H1 (cell line): Measurements from ENCODE around the gene RCC2. TPM values are rescaled to one million over a fixed set of nuclear protein-coding genes. Genes with fewer than 3 reads are reported as not detected.

ENCODE experiments used
- CTCF ChIA-PET: fragments of 300-600 bp; sonication (Branson Sonifier 250); formaldehyde crosslinking; loops from one replicate; lab custom pipeline; 2021; ENCODE audit not compliant: partially characterized antibody; lab: Charles Lee
- POLR2A ChIA-PET: fragments of 300-600 bp; sonication (Branson Sonifier 250); formaldehyde crosslinking; loops from one replicate; lab custom pipeline; 2021; ENCODE audit warnings: inconsistent platforms; ENCODE audit not compliant: partially characterized antibody; lab: Charles Lee
- DNase-seq, 2 experiments: peaks; one replicate each; pipeline versions ENCODE4 v3.0.0 to v3.0.0-alpha.2; 2010 to 2022; ENCODE audit warnings: low spot score in 2 of 2, low read depth in 1 of 2, mixed read lengths in 1 of 2
- FAIRE-seq: peaks from 2 replicates; lab custom pipeline; 2011; peaks lifted over from hg19 to GRCh38; lab: Jason Lieb, UNC
- H2AFZ ChIP-seq: 2 replicates; pipeline ENCODE4 v1.8.1; 2012; ENCODE audit warnings: low read length, inconsistent platforms
- H2AK5ac ChIP-seq: 2 replicates; pipeline ENCODE4 v1.6.1; 2013; ENCODE audit warnings: low read depth, low read length
- H2BK120ac ChIP-seq: replicated peaks from 2 replicates; pipeline ENCODE3; 2013; ENCODE audit warnings: low read depth, low read length, inconsistent platforms
- H2BK12ac ChIP-seq: 2 replicates; pipeline ENCODE4 v1.6.1; 2013; ENCODE audit warnings: low read depth, low read length
- H2BK15ac ChIP-seq: 2 replicates; pipeline ENCODE4 v1.6.1; 2013; ENCODE audit warnings: low read length
- H2BK20ac ChIP-seq: 2 replicates; pipeline ENCODE4 v1.6.1; 2013; ENCODE audit warnings: low read length
- H2BK5ac ChIP-seq: 2 replicates; pipeline ENCODE4 v1.6.1; 2013; ENCODE audit warnings: low read depth, low read length
- H3K14ac ChIP-seq: 2 replicates; pipeline ENCODE4 v1.6.1; 2013; ENCODE audit warnings: inconsistent platforms; ENCODE audit not compliant: insufficient read length
- H3K18ac ChIP-seq: 2 replicates; pipeline ENCODE4 v1.6.1; 2013; ENCODE audit warnings: low read length; ENCODE audit errors: extremely low read depth
- H3K23ac ChIP-seq: 2 replicates; pipeline ENCODE4 v1.6.1; 2013; ENCODE audit warnings: inconsistent platforms; ENCODE audit not compliant: insufficient read length
- H3K23me2 ChIP-seq: 2 replicates; pipeline ENCODE4 v1.6.1; 2013; ENCODE audit warnings: low read depth, low read length
- H3K27ac ChIP-seq: 2 replicates; pipeline ENCODE4 v1.6.1; 2011; ENCODE audit warnings: low read depth, low read length, inconsistent platforms
- H3K27me3 ChIP-seq, 4 experiments: replicated peaks in 1 of 4; 1 replicate in 1 of 4; 2 replicates in 3 of 4; pipeline versions ENCODE4 v1.6.1 to v1.8.1; 2011 to 2013; ENCODE audit warnings: low read length in 3 of 4, mild to moderate bottlenecking in 3 of 4, inconsistent platforms in 2 of 4, mixed read lengths in 2 of 4, moderate library complexity in 1 of 4; ENCODE audit not compliant: control insufficient read depth in 3 of 4, insufficient read depth in 3 of 4; ENCODE audit errors: extremely low read depth in 1 of 4
- H3K36me3 ChIP-seq, 4 experiments: 2 replicates each; pipeline versions ENCODE4 v1.6.1 to v1.8.1; 2011 to 2013; ENCODE audit warnings: mild to moderate bottlenecking in 4 of 4, low read length in 3 of 4, moderate library complexity in 2 of 4, control low read depth in 1 of 4, inconsistent platforms in 1 of 4; ENCODE audit not compliant: insufficient read depth in 4 of 4, control insufficient read depth in 2 of 4
- H3K4ac ChIP-seq: replicated peaks from 2 replicates; pipeline ENCODE3; 2013; ENCODE audit warnings: low read length, low read depth, mixed read lengths, inconsistent platforms; ENCODE audit not compliant: insufficient read length
- H3K4me1 ChIP-seq, 4 experiments: replicated peaks in 1 of 4; 1 replicate in 1 of 4; 2 replicates in 3 of 4; pipeline versions ENCODE4 v1.6.1 to v1.8.1; 2011 to 2013; ENCODE audit warnings: low read length in 3 of 4, inconsistent platforms in 2 of 4, mixed read lengths in 1 of 4; ENCODE audit not compliant: insufficient read depth in 4 of 4, control insufficient read depth in 3 of 4
- H3K4me2 ChIP-seq, 2 experiments: 2 replicates each; pipeline versions ENCODE4 v1.6.1 to v1.8.1; 2011 to 2013; ENCODE audit warnings: low read depth in 2 of 2, low read length in 2 of 2, control low read depth in 1 of 2, inconsistent platforms in 1 of 2, mild to moderate bottlenecking in 1 of 2; ENCODE audit not compliant: insufficient read depth in 1 of 2
- H3K4me3 ChIP-seq, 4 experiments: fragments of 200-600, 300-600 bp in 1 of 4; sonication (generic), shearing (Covaris generic), sonication (Bioruptor Twin) in 1 of 4; 2 replicates each; pipeline versions ENCODE4 v1.5.1 to v1.8.1; 2011 to 2016; ENCODE audit warnings: low read length in 4 of 4, low read depth in 3 of 4, control low read depth in 2 of 4, inconsistent platforms in 2 of 4, mild to moderate bottlenecking in 2 of 4, mixed read lengths in 1 of 4, moderate library complexity in 1 of 4; ENCODE audit not compliant: insufficient read depth in 2 of 4; ENCODE audit errors: extremely low read depth in 1 of 4
- H3K56ac ChIP-seq: replicated peaks from 2 replicates; pipeline ENCODE3; 2013; ENCODE audit warnings: low read depth, mild to moderate bottlenecking, mixed read lengths, low read length, inconsistent platforms; ENCODE audit not compliant: insufficient read length
- H3K79me1 ChIP-seq: 2 replicates; pipeline ENCODE4 v1.6.1; 2013; ENCODE audit warnings: low read depth, low read length, control low read depth
- H3K79me2 ChIP-seq, 2 experiments: 2 replicates each; pipeline versions ENCODE4 v1.6.1 to v1.8.1; 2012 to 2013; ENCODE audit warnings: low read length in 2 of 2, mild to moderate bottlenecking in 2 of 2, inconsistent platforms in 1 of 2; ENCODE audit not compliant: insufficient read depth in 2 of 2, control insufficient read depth in 1 of 2
- H3K9ac ChIP-seq, 4 experiments: replicated peaks in 1 of 4; 1 replicate in 1 of 4; 2 replicates in 3 of 4; pipeline versions ENCODE4 v1.6.1 to v1.8.1; 2011 to 2013; ENCODE audit warnings: low read depth in 3 of 4, low read length in 3 of 4, control low read depth in 2 of 4, mild to moderate bottlenecking in 2 of 4, moderate library complexity in 2 of 4, inconsistent platforms in 1 of 4; ENCODE audit errors: extremely low read depth in 1 of 4
- H3K9me3 ChIP-seq, 2 experiments: 2 replicates each; pipeline versions ENCODE4 v1.6.1 to v1.8.1; 2012 to 2013; ENCODE audit warnings: mild to moderate bottlenecking in 2 of 2, moderate library complexity in 2 of 2, control low read depth in 1 of 2, inconsistent platforms in 1 of 2, low read depth in 1 of 2, low read length in 1 of 2, mixed read lengths in 1 of 2; ENCODE audit not compliant: insufficient read depth in 2 of 2
- H4K20me1 ChIP-seq, 2 experiments: replicated peaks in 1 of 2; 2 replicates each; pipeline versions ENCODE3 to v1.8.1; 2011 to 2013; ENCODE audit warnings: inconsistent platforms in 2 of 2, low read length in 2 of 2, mild to moderate bottlenecking in 1 of 2; ENCODE audit not compliant: insufficient read depth in 2 of 2, control insufficient read depth in 1 of 2
- H4K5ac ChIP-seq: 2 replicates; pipeline ENCODE4 v1.6.1; 2013; ENCODE audit warnings: low read length, low read depth, mixed read lengths, inconsistent platforms; ENCODE audit not compliant: insufficient read length
- H4K8ac ChIP-seq: 2 replicates; pipeline ENCODE4 v1.8.0; 2013; ENCODE audit warnings: mild to moderate bottlenecking, moderate library complexity, low read length, inconsistent platforms; ENCODE audit not compliant: insufficient read depth; ENCODE audit errors: extremely low read depth
- H4K91ac ChIP-seq: replicated peaks from 2 replicates; pipeline ENCODE3; 2013; ENCODE audit warnings: low read length, mixed read lengths, inconsistent platforms; ENCODE audit not compliant: insufficient read length
- BRCA1 ChIP-seq: IDR thresholded peaks from 2 replicates; pipeline ENCODE4 v1.6.1; 2012; ENCODE audit warnings: low read depth, low read length, improper control_type of control experiment
- CREB1 ChIP-seq: IDR thresholded peaks from 2 replicates; pipeline ENCODE4 v1.6.1; 2012; ENCODE audit warnings: inconsistent platforms
- KDM1A ChIP-seq: fragments of 200-600, 300-600 bp; sonication (generic); IDR thresholded peaks from 2 replicates; pipeline ENCODE4 v1.7.1; 2016; ENCODE audit warnings: mild to moderate bottlenecking, low read length, borderline replicate concordance
- MAX ChIP-seq: IDR thresholded peaks from 2 replicates; pipeline ENCODE4 v1.6.1; 2012; ENCODE audit warnings: inconsistent platforms
- POLR2A ChIP-seq, 2 experiments: IDR thresholded peaks; 1 replicate in 1 of 2; 2 replicates in 1 of 2; pipeline ENCODE4 v1.6.1; 2011; ENCODE audit warnings: low read depth in 2 of 2, low read length in 2 of 2, mild to moderate bottlenecking in 2 of 2; ENCODE audit errors: control extremely low read depth in 1 of 2
- SIN3A ChIP-seq, 2 experiments: IDR thresholded peaks in 1 of 2; conservative IDR thresholded peaks in 1 of 2; 2 replicates each; pipeline ENCODE4 v1.6.1; 2011 to 2012; ENCODE audit warnings: low read length in 2 of 2, improper control_type of control experiment in 1 of 2, low read depth in 1 of 2, mild to moderate bottlenecking in 1 of 2
- TAF1 ChIP-seq: IDR thresholded peaks from 2 replicates; pipeline ENCODE4 v1.6.1; 2011; ENCODE audit warnings: mild to moderate bottlenecking, low read depth, low read length
- USF2 ChIP-seq: IDR thresholded peaks from 2 replicates; pipeline ENCODE4 v1.6.1; 2011; ENCODE audit warnings: low read length, improper control_type of control experiment
- WGBS, 2 experiments: shearing (Covaris generic) in 1 of 2; methylation state at CpG; one replicate each; pipeline versions ENCODE4 v1.1.6 to v1.1.7; 2013 to 2015; ENCODE audit warnings: low lambda C conversion rate in 2 of 2, mixed read lengths in 2 of 2, inconsistent platforms in 1 of 2, low coverage in 1 of 2, missing lambda C conversion rate in 1 of 2; ENCODE audit not compliant: insufficient replicate concordance in 2 of 2, insufficient coverage in 1 of 2, insufficient read length in 1 of 2; ENCODE audit errors: extremely low coverage in 1 of 2, missing lambda C conversion rate in 1 of 2; 5-methylcytosine and 5-hydroxymethylcytosine counted together
- polyA plus RNA-seq, 7 experiments: library from polyadenylated mRNA; depleted of rRNA in 3 of 7; stranded (reverse) in 5 of 7; unstranded in 2 of 7; fragments of >200 nt in 5 of 7; fragments of 200-250 nt in 2 of 7; gene quantifications; 1 replicate in 5 of 7; 2 replicates in 1 of 7; 4 replicates in 1 of 7; pipeline versions ENCODE4 v1.2.1 to v1.2.3, GENCODE V29; 2011 to 2013; ENCODE audit warnings: missing spikeins in 2 of 7, mixed read lengths in 2 of 7
- total RNA-seq: library from RNA; stranded (reverse); fragmentation: NEBNext Ultra II Directional; extraction: Animal tissue kit (Norgen Biotek cat#: 25700); gene quantifications from 2 replicates; pipeline ENCODE4 v1.2.1, GENCODE V29; 2021

The RCC2 gene
- total and polyA plus RNA-seq, 2 of the 8 experiments (the other 6 are each of a cell fraction or from before 2014, with no cell fraction given): 229 to 455 TPM

- Histone ChIP-seq H2BK20ac (no peak overlapping the region), H3K4me3 (no peak overlapping the region), H3K9me3 (no peaks in the 10 kb centered on the region), H3K56ac (no peak overlapping the region), H3K23ac (no peak overlapping the region), H2BK12ac (no peak overlapping the region), H3K23me2 (no peaks in the 10 kb centered on the region), H3K27ac (no peak overlapping the region), H3K4me2 (no peak overlapping the region), H3K4ac (no peak overlapping the region), H3K27me3 (no peaks in the 10 kb centered on the region), H2BK5ac (no peak overlapping the region), H4K91ac (no peak overlapping the region), H2AFZ (no peak overlapping the region), H2BK120ac (no peak overlapping the region), H4K8ac (no peak overlapping the region), H4K5ac (no peak overlapping the region), H3K79me2 (peaks cover 4 to 60% of the 10 kb centered on the region in 2 experiments; a peak in 3 of 4 replicates), H3K14ac (no peak overlapping the region), H3K18ac (no peak overlapping the region), H2AK5ac (no peak overlapping the region), H3K79me1 (peaks cover 17% of the 10 kb centered on the region), H3K36me3 (peaks cover 61 to 88% (median 78%) of the 10 kb centered on the region in 4 experiments), H2BK15ac (no peak overlapping the region), H3K4me1 (no peaks in the 10 kb centered on the region; a peak in 2 of 7 replicates), H4K20me1 (peaks cover 26 to 47% of the 10 kb centered on the region in 2 experiments), H3K9ac (no peak overlapping the region)
- DNase-seq (no peak), FAIRE-seq (no peak)
- POLR2A ChIA-PET: interaction anchor here (0.7 to 9.0 kb wide), 3 partner anchors 9 to 16 kb away, joined by 3 to 146 read pairs (median 8); partner anchors contain the start of gene RCC2
- CTCF ChIA-PET: interaction anchor here (0.7 to 1.4 kb wide), 2 partner anchors 16 to 32 kb away, joined by 3 to 5 read pairs; no protein-coding TSS in a partner anchor
- 91% methylated on average over 6 of the region's 6 CpGs; no CpG with 5 or more reads in 1 of the 2 experiments for WGBS, 2 experiments
- TF ChIP-seq POLR2A (IDR thresholded peaks at IDR 0.05; ENCODE audit: control extremely low read depth in 1 of 2, low read depth in 2 of 2, low read length in 2 of 2) (no peak), KDM1A (no peak), USF2 (no peak), TAF1 (no peak), CREB1 (no peak), BRCA1 (no peak), SIN3A (conservative IDR thresholded peaks at IDR 0.05 in 1 of 2, IDR thresholded peaks at IDR 0.05 in 1 of 2; ENCODE audit: low read depth in 1 of 2, low read length in 2 of 2) (no peak), MAX (no peak)
Observed at GRCh38 chr1:17420391-17420918, 19.0 kb downstream of the RCC2 start.
